ENCODE measurements around the gene CRYBG1.

GRCh38 chr6:106452628-106453027 lies 92.1 kb downstream of the CRYBG1 start:
- TF ChIP-seq, protein P1, sequence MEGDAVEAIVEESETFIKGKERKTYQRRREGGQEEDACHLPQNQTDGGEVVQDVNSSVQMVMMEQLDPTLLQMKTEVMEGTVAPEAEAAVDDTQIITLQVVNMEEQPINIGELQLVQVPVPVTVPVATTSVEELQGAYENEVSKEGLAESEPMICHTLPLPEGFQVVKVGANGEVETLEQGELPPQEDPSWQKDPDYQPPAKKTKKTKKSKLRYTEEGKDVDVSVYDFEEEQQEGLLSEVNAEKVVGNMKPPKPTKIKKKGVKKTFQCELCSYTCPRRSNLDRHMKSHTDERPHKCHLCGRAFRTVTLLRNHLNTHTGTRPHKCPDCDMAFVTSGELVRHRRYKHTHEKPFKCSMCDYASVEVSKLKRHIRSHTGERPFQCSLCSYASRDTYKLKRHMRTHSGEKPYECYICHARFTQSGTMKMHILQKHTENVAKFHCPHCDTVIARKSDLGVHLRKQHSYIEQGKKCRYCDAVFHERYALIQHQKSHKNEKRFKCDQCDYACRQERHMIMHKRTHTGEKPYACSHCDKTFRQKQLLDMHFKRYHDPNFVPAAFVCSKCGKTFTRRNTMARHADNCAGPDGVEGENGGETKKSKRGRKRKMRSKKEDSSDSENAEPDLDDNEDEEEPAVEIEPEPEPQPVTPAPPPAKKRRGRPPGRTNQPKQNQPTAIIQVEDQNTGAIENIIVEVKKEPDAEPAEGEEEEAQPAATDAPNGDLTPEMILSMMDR (IDR thresholded peaks at IDR 0.05; ENCODE audit: low read depth, low read length): no peak
- TF ChIP-seq POLR2A (IDR thresholded peaks at IDR 0.05; ENCODE audit: extremely low read depth, insufficient read length) (no peak), MAX (IDR thresholded peaks at IDR 0.05; ENCODE audit: low read depth, low read length) (no peak), MYC (IDR thresholded peaks at IDR 0.05; ENCODE audit: low read depth, low read length) (no peak)
